Medulla oblongata (tissue), 1 donor: ENCODE measurements around the gene ALB.

Experiments used
- DNase-seq: peaks from one replicate; pipeline ENCODE4 v3.0.0-alpha.2; 2015; ENCODE audit errors: extremely low spot score

ALB gene

DNA sequence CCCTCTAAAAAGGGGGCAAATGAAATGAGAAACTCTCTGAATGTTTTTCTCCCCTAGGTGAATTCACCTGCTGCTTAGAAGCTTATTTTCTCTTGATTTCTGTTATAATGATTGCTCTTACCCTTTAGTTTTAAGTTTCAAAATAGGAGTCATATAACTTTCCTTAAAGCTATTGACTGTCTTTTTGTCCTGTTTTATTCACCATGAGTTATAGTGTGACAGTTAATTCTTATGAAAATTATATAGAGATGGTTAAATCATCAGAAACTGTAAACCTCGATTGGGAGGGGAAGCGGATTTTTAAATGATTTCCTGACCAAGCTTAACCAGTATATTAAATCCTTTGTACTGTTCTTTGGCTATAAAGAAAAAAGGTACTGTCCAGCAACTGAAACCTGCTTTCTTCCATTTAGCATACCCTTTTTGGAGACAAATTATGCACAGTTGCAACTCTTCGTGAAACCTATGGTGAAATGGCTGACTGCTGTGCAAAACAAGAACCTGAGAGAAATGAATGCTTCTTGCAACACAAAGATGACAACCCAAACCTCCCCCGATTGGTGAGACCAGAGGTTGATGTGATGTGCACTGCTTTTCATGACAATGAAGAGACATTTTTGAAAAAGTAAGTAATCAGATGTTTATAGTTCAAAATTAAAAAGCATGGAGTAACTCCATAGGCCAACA, 4.2 kb downstream of the ALB start:
- no peak for DNase-seq

DNA sequence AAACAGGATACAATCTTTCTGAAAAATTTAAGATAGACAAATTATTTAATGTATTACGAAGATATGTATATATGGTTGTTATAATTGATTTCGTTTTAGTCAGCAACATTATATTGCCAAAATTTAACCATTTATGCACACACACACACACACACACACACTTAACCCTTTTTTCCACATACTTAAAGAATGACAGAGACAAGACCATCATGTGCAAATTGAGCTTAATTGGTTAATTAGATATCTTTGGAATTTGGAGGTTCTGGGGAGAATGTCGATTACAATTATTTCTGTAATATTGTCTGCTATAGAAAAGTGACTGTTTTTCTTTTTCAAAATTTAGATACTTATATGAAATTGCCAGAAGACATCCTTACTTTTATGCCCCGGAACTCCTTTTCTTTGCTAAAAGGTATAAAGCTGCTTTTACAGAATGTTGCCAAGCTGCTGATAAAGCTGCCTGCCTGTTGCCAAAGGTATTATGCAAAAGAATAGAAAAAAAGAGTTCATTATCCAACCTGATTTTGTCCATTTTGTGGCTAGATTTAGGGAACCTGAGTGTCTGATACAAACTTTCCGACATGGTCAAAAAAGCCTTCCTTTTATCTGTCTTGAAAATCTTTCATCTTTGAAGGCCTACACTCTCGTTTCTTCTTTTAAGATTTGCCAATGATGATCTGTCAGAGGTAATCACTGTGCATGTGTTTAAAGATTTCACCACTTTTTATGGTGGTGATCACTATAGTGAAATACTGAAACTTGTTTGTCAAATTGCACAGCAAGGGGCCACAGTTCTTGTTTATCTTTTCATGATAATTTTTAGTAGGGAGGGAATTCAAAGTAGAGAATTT, 5.2 kb downstream of the ALB start:
- DNase-seq, result no peak

DNA sequence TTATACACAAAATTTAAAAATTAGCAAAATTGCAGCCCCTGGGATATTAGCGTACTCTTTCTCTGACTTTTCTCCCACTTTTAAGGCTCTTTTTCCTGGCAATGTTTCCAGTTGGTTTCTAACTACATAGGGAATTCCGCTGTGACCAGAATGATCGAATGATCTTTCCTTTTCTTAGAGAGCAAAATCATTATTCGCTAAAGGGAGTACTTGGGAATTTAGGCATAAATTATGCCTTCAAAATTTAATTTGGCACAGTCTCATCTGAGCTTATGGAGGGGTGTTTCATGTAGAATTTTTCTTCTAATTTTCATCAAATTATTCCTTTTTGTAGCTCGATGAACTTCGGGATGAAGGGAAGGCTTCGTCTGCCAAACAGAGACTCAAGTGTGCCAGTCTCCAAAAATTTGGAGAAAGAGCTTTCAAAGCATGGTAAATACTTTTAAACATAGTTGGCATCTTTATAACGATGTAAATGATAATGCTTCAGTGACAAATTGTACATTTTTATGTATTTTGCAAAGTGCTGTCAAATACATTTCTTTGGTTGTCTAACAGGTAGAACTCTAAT, 6.0 kb downstream of the ALB start:
- no peak for DNase-seq

DNA sequence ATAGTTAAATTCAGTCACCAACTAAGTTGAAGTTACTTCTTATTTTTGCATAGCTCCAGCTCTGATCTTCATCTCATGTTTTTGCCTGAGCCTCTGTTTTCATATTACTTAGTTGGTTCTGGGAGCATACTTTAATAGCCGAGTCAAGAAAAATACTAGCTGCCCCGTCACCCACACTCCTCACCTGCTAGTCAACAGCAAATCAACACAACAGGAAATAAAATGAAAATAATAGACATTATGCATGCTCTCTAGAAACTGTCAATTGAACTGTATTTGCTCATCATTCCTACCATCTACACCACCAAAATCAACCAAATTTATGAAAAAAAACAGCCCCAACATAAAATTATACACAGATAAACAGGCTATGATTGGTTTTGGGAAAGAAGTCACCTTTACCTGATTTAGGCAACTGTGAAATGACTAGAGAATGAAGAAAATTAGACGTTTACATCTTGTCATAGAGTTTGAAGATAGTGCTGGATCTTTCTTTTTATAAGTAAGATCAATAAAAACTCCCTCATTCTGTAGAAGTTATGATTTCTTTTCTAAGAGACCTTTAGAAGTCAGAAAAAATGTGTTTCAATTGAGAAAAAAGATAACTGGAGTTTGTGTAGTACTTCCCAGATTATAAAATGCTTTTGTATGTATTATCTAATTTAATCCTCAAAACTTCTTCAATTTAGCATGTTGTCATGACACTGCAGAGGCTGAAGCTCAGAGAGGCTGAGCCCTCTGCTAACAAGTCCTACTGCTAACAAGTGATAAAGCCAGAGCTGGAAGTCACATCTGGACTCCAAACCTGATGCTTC, 7.0 kb downstream of the ALB start:
- DNase-seq, result no peak

DNA sequence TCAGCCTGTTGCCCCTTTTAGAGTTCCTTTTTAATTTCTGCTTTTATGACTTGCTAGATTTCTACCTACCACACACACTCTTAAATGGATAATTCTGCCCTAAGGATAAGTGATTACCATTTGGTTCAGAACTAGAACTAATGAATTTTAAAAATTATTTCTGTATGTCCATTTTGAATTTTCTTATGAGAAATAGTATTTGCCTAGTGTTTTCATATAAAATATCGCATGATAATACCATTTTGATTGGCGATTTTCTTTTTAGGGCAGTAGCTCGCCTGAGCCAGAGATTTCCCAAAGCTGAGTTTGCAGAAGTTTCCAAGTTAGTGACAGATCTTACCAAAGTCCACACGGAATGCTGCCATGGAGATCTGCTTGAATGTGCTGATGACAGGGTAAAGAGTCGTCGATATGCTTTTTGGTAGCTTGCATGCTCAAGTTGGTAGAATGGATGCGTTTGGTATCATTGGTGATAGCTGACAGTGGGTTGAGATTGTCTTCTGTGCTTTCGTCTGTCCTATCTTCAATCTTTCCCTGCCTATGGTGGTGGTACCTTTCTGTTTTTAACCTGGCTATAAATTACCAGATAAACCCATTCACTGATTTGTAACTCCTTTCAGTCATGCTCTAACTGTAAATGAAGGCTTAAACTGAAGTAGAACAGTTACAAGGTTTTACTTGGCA, 7.8 kb downstream of the ALB start:
- DNase-seq, result no peak

DNA sequence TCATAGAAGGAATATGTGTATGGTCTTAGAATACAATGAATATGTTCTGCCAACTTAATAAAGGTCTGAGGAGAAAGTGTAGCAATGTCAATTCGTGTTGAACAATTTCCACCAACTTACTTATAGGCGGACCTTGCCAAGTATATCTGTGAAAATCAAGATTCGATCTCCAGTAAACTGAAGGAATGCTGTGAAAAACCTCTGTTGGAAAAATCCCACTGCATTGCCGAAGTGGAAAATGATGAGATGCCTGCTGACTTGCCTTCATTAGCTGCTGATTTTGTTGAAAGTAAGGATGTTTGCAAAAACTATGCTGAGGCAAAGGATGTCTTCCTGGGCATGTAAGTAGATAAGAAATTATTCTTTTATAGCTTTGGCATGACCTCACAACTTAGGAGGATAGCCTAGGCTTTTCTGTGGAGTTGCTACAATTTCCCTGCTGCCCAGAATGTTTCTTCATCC, 9.2 kb downstream of the ALB start:
- no peak for DNase-seq

DNA sequence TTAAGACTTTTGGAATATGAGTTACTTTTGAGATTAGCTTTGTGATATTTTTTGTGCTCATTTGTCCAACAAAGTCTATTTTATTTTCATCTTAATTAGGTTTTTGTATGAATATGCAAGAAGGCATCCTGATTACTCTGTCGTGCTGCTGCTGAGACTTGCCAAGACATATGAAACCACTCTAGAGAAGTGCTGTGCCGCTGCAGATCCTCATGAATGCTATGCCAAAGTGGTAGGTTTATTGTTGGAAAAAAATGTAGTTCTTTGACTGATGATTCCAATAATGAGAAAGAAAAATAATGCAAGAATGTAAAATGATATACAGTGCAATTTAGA, 10.8 kb downstream of the ALB start:
- DNase-seq, result no peak

DNA sequence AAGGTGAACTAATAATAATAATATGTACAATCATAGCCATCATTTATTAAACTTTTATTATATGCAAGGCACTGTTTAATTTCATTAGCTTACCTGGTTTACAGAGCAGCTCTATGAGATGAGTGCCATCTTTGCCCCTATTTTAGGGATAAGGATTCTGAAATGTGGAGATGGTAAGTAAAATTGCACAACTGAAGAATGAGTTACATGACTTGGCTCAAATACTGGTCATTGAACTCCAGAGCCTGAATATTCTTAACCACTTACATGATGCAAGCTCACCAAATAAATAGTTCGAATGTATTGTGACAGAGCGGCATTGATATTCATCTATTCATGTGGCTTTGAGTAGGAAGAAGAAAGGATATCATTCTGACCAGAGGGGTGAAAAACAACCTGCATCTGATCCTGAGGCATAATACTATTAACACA, 11.7 kb downstream of the ALB start:
- no peak for DNase-seq

DNA sequence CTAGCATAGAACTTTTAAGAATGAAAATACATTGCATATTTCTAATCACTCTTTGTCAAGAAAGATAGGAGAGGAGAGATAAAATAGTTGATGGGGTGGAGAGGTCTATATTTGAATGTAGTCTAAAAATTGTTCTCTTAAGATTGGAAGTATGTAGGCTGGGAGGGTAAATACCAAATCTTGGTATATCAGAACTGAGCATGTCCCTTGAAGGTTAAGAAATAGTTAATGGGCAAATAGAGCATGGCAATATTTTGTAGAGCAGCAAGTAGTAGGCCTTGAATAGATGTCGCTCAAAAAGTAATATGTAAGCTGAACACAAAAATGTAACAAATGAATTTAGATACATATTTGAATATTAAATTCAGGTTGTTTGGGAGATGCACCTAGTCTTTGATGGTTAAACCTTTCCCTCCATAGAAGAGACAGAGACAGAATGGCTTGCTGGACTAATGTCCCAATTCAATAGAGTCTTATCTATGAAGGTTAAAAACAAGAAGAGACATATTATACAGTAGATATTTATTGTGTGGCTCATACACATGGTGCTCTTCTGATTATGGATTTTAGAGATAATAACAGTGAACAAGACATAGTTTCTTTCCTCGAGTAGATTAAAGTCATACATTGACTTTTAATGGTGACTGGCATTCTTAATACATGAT, 12.5 kb downstream of the ALB start:
- no peak for DNase-seq

DNA sequence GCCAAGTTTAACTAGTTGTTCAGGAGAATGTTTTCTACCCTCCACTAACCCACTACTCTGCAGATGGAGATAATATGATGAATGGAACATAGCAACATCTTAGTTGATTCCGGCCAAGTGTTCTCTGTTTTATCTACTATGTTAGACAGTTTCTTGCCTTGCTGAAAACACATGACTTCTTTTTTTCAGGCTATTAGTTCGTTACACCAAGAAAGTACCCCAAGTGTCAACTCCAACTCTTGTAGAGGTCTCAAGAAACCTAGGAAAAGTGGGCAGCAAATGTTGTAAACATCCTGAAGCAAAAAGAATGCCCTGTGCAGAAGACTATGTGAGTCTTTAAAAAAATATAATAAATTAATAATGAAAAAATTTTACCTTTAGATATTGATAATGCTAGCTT, 13.3 kb downstream of the ALB start:
- DNase-seq, result no peak

DNA sequence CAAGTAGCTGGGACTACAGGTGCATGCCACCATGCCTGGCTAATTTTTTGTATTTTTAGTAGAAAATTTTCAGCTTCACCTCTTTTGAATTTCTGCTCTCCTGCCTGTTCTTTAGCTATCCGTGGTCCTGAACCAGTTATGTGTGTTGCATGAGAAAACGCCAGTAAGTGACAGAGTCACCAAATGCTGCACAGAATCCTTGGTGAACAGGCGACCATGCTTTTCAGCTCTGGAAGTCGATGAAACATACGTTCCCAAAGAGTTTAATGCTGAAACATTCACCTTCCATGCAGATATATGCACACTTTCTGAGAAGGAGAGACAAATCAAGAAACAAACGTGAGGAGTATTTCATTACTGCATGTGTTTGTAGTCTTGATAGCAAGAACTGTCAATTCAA, 13.9 kb downstream of the ALB start:
- no peak for DNase-seq

DNA sequence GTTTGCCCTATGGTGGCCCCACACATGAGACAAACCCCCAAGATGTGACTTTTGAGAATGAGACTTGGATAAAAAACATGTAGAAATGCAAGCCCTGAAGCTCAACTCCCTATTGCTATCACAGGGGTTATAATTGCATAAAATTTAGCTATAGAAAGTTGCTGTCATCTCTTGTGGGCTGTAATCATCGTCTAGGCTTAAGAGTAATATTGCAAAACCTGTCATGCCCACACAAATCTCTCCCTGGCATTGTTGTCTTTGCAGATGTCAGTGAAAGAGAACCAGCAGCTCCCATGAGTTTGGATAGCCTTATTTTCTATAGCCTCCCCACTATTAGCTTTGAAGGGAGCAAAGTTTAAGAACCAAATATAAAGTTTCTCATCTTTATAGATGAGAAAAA, 14.6 kb downstream of the ALB start:
- DNase-seq, result no peak

DNA sequence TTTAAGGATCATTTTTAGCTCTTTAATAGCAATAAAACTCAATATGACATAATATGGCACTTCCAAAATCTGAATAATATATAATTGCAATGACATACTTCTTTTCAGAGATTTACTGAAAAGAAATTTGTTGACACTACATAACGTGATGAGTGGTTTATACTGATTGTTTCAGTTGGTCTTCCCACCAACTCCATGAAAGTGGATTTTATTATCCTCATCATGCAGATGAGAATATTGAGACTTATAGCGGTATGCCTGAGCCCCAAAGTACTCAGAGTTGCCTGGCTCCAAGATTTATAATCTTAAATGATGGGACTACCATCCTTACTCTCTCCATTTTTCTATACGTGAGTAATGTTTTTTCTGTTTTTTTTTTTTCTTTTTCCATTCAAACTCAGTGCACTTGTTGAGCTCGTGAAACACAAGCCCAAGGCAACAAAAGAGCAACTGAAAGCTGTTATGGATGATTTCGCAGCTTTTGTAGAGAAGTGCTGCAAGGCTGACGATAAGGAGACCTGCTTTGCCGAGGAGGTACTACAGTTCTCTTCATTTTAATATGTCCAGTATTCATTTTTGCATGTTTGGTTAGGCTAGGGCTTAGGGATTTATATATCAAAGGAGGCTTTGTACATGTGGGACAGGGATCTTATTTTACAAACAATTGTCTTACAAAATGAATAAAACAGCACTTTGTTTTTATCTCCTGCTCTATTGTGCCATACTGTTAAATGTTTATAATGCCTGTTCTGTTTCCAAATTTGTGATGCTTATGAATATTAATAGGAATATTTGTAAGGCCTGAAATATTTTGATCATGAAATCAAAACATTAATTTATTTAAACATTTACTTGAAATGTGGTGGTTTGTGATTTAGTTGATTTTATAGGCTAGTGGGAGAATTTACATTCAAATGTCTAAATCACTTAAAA, 15.3 kb downstream of the ALB start:
- DNase-seq, result peak; percentile 22

DNA sequence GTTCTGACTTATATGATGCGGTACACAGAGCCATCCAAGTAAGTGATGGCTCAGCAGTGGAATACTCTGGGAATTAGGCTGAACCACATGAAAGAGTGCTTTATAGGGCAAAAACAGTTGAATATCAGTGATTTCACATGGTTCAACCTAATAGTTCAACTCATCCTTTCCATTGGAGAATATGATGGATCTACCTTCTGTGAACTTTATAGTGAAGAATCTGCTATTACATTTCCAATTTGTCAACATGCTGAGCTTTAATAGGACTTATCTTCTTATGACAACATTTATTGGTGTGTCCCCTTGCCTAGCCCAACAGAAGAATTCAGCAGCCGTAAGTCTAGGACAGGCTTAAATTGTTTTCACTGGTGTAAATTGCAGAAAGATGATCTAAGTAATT, 16.5 kb downstream of the ALB start:
- DNase-seq, result peak; percentile 17

DNA sequence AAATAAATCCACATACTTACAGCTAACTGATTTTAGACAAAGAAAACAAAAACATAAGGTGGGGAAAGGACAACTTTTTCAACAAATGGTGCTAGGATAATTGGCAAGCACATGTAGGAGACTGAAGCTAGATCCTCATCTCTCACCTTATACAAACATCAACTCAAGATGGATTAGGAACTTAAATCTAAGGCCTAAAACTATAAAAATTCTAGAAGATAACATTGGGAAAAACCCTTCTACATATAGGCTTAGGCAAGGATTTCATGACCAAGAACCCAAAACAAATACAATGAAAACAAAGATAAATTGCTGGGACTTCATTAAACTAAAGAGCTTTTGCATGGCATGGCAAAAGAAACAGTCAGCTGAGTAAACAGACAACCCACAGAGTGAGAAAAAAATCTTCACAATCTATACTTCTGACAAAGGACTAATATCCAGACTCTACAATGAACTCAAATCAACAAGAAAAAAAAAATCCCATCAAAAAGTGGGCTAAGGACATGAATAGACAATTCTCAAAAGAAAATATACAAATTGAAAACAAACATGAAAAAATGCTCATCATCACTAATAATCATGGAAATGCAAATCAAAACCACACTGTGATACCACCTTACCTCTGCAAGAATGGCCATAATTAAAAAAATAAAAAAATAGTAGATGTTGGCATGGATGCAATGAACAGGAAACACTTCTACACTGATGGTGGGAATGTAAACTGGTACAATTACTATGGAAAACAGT, 17.8 kb downstream of the ALB start:
- no peak for DNase-seq

DNA sequence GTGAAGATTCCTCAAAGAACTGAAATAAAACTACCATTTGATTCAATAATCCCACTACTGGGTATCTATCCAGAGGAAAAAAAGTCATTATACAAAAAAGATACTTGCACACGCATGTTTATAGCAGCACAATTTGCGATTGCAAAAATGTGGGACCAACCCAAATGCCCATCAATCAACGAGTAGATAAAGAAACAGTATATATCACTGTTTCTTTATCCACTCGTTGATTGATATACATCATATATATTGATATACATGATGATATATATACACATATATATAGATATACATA, 18.3 kb downstream of the ALB start:
- DNase-seq, result no peak

DNA sequence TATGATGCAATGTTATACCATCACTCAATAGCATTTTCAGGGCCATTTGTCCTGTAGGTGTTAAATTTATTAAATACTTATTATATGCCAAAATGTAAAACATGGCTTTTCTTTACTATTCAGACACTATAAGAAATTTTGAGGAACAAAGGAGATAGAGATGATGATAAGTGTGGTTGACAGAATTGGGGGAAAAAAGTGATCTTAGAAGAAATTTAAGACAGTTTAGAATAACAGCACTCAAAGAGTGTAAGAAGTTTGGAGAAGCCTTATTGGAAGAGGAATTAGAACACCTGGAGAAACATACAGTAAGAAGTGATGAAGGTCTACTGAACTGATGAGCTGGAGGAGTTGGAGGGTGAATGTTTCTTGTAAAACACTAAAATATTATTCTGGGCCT, 19.1 kb downstream of the ALB start:
- DNase-seq, result no peak

DNA sequence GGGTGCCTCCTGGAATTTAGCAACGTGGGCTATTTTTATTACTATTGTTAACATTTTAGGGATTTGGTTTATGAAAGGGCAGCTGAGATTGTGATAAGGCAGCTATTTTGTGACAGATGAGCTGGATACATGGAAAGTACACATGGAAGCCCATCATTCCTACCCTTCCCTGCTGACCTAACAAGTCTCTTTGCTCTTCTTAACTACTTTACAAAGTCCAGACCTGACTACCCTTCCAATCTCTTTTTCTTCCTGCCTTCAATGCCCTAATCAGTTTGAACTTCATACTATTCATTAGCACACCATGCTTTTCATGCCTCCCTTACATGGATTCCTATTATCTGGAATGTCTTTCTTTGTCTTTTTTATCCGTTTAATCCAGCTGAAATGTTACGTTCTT, 22.6 kb downstream of the ALB start:
- no peak for DNase-seq

DNA sequence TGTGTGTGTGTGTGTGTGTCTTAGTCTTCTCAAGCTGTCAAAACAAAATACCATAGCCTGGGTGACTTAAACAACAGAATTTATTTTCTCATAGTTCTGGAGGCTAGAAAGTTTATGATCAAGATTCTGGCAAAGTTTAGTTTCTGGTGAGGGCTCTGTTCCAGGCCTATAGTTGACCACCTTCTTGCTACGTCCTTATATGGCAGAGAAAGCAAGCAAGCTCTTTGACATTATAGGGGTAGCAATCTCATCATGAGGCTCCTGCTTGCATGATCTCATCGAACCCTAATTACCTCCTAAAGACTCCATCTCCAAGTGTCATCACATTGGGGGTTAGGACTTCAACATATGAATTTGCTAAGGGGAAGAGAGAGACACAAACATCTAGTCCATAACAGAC, 25.0 kb downstream of the ALB start:
- no peak for DNase-seq
